ENCODE results near the gene VPS18.

DNA sequence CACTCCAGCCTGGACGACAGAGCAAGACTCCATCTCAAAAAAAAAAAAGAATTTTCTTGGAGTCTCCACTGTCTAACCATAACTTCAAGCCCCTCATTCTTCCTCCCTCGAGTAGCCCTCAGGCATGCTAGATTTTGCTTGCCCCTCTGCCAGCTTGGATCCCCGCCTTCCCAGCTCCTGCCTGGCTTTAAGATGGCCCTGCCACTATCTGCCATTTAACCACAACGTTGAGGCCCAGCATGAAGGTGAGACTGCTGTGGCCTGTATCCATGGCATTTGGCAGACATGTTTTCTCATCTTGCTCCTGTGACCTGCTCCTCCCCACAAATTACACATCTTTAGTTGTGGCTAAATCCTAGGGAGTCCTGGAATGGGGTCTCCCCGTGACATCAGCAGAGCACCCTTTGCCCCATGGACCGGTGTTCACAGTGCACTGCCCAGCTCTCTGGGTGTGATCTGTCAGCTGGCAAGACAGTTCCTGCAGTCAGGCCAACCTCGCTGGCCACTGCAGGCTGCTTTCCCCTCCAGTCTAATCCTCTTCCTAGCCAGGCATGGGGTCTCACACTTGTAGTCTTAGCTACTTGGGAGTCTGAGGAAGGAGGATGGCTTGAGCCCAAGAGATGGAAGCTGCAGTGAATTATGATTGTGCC is 10.4 kb downstream of the VPS18 start:
- no peak for TF ChIP-seq POLR2AphosphoS5 (IDR thresholded peaks at IDR 0.05; ENCODE audit: low read depth)
- TF ChIP-seq, protein P1, sequence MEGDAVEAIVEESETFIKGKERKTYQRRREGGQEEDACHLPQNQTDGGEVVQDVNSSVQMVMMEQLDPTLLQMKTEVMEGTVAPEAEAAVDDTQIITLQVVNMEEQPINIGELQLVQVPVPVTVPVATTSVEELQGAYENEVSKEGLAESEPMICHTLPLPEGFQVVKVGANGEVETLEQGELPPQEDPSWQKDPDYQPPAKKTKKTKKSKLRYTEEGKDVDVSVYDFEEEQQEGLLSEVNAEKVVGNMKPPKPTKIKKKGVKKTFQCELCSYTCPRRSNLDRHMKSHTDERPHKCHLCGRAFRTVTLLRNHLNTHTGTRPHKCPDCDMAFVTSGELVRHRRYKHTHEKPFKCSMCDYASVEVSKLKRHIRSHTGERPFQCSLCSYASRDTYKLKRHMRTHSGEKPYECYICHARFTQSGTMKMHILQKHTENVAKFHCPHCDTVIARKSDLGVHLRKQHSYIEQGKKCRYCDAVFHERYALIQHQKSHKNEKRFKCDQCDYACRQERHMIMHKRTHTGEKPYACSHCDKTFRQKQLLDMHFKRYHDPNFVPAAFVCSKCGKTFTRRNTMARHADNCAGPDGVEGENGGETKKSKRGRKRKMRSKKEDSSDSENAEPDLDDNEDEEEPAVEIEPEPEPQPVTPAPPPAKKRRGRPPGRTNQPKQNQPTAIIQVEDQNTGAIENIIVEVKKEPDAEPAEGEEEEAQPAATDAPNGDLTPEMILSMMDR (conservative IDR thresholded peaks at IDR 0.05; ENCODE audit: low read depth in 2 of 2), result no peak
- TF ChIP-seq CREB1 (CRISPR knock-in tag; IDR thresholded peaks at IDR 0.05; ENCODE audit: low read depth), result no peak
- TF ChIP-seq EZH2 (IDR thresholded peaks at IDR 0.05; ENCODE audit: low read depth, unreplicated experiment), result no peak
- TF ChIP-seq JUNB (IDR thresholded peaks at IDR 0.05; ENCODE audit: unreplicated experiment), result no peak
- TF ChIP-seq NANOG (IDR thresholded peaks at IDR 0.05; ENCODE audit: borderline replicate concordance), result no peak
- TF ChIP-seq, protein P2, sequence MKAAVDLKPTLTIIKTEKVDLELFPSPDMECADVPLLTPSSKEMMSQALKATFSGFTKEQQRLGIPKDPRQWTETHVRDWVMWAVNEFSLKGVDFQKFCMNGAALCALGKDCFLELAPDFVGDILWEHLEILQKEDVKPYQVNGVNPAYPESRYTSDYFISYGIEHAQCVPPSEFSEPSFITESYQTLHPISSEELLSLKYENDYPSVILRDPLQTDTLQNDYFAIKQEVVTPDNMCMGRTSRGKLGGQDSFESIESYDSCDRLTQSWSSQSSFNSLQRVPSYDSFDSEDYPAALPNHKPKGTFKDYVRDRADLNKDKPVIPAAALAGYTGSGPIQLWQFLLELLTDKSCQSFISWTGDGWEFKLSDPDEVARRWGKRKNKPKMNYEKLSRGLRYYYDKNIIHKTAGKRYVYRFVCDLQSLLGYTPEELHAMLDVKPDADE (IDR thresholded peaks at IDR 0.05), result no peak
- no peak for TF ChIP-seq EZH2phosphoT487 (IDR thresholded peaks at IDR 0.05; ENCODE audit: unreplicated experiment)
- TF ChIP-seq, protein P3, sequence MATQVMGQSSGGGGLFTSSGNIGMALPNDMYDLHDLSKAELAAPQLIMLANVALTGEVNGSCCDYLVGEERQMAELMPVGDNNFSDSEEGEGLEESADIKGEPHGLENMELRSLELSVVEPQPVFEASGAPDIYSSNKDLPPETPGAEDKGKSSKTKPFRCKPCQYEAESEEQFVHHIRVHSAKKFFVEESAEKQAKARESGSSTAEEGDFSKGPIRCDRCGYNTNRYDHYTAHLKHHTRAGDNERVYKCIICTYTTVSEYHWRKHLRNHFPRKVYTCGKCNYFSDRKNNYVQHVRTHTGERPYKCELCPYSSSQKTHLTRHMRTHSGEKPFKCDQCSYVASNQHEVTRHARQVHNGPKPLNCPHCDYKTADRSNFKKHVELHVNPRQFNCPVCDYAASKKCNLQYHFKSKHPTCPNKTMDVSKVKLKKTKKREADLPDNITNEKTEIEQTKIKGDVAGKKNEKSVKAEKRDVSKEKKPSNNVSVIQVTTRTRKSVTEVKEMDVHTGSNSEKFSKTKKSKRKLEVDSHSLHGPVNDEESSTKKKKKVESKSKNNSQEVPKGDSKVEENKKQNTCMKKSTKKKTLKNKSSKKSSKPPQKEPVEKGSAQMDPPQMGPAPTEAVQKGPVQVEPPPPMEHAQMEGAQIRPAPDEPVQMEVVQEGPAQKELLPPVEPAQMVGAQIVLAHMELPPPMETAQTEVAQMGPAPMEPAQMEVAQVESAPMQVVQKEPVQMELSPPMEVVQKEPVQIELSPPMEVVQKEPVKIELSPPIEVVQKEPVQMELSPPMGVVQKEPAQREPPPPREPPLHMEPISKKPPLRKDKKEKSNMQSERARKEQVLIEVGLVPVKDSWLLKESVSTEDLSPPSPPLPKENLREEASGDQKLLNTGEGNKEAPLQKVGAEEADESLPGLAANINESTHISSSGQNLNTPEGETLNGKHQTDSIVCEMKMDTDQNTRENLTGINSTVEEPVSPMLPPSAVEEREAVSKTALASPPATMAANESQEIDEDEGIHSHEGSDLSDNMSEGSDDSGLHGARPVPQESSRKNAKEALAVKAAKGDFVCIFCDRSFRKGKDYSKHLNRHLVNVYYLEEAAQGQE (IDR thresholded peaks at IDR 0.05; ENCODE audit: unreplicated experiment), result no peak
- no peak for TF ChIP-seq ZNF331 (CRISPR knock-in tag; IDR thresholded peaks at IDR 0.05; ENCODE audit: low read depth)
- no peak for TF ChIP-seq STAT1 (IDR thresholded peaks at IDR 0.05; ENCODE audit: unreplicated experiment)
